Peyer's patch (tissue), 4 donors: ENCODE data around the gene ZSWIM3. TPM values are rescaled to one million over a fixed set of nuclear protein-coding genes. Genes with fewer than 3 reads are reported as not detected.

Experiments used
- DNase-seq, 3 donors: peaks; one replicate each; pipeline ENCODE4 v3.0.0-alpha.2; 2017 to 2019
- H3K27ac ChIP-seq, 4 donors: fragments of 200-600 bp; sonication (generic); one replicate each; pipeline ENCODE4 v1.5.1; 2016 to 2019
- H3K27me3 ChIP-seq, 2 donors: fragments of 200-600 bp; sonication (generic); one replicate each; pipeline ENCODE4 v1.5.1; 2019
- H3K36me3 ChIP-seq, 3 donors: fragments of 200-600 bp; sonication (generic); one replicate each; pipeline ENCODE4 v1.5.1; 2016 to 2019
- H3K4me1 ChIP-seq, 4 donors: fragments of 200-600 bp; sonication (generic); one replicate each; pipeline ENCODE4 v1.5.1; 2016 to 2019
- H3K4me3 ChIP-seq, 4 donors: fragments of 200-600 bp; sonication (generic); 1 replicate in 3 of 4; 2 replicates in 1 of 4; pipeline ENCODE4 v1.5.1; 2016 to 2019; ENCODE audit warnings: mild to moderate bottlenecking in 1 of 4
- H3K9me3 ChIP-seq, 4 donors: fragments of 200-600 bp; sonication (generic); one replicate each; pipeline ENCODE4 v1.5.1; 2016 to 2019; ENCODE audit warnings: mild to moderate bottlenecking in 1 of 4
- CTCF ChIP-seq, 6 experiments: fragments of 450-650 bp in 4 of 6; fragments of 200-600 bp in 2 of 6; sonication (generic) in 1 of 6; IDR thresholded peaks; one replicate each; pipeline ENCODE4 v1.5.1; 2017 to 2019; ENCODE audit warnings: antibody characterized with exemption in 6 of 6, mild to moderate bottlenecking in 3 of 6, moderate library complexity in 1 of 6
- POLR2A ChIP-seq, 2 donors: fragments of 450-650 bp; IDR thresholded peaks; one replicate each; pipeline ENCODE4 v1.5.1; 2017; ENCODE audit warnings: antibody characterized with exemption in 2 of 2, mild to moderate bottlenecking in 2 of 2, moderate library complexity in 2 of 2
- total RNA-seq, 4 donors: library from RNA; depleted of rRNA; stranded (reverse); fragments of >200 nt; gene quantifications; one replicate each; pipeline ENCODE4 v1.1.0, GENCODE V29; 2016

Gene ZSWIM3
- 1 to 10 TPM; 2.5 to 9.1 (median 4.6) TPM for total RNA-seq

- H3K9me3 ChIP-seq = no peaks in the 10 kb centered on the region
- H3K4me1 ChIP-seq = peaks cover 0 to 51% (median 12%) of the 10 kb centered on the region in 4 donors
- H3K27me3 ChIP-seq = no peaks in the 10 kb centered on the region
- peak within 1 kb of the TSS; percentile 82 to 97 (median 94) for H3K4me3 ChIP-seq
- peak; percentile 83 to 98 (median 96) for DNase-seq
- H3K27ac ChIP-seq = peak within 1 kb of the TSS; percentile 83 to 92 (median 89)
- peak; percentile 56 to 86 for TF ChIP-seq POLR2A (IDR thresholded peaks at IDR 0.05)
- TF ChIP-seq CTCF (IDR thresholded peaks at IDR 0.05) = no peak
- H3K36me3 ChIP-seq = peaks cover 0 to 18% (median 0%) of the 10 kb centered on the region in 3 donors
These were observed at the start of gene ZSWIM3, which contains the start of gene ACOT8 for GRCh38 chr20:45857114-45857881. TSS of gene ZSWIM3 (plus strand) at chr20:45857614. CDS start at chr20:45857826, 212 bp downstream. TSS of gene ACOT8 (minus strand) at chr20:45857392. CDS start at chr20:45857315, 77 bp downstream.

- Histone ChIP-seq H3K4me1 (peaks cover 3 to 17% (median 5%) of the 10 kb centered on the region in 4 donors), H3K27ac (no peak overlapping the region), H3K27me3 (no peaks in the 10 kb centered on the region), H3K36me3 (peaks cover 0 to 60% (median 0%) of the 10 kb centered on the region in 3 donors), H3K4me3 (no peak overlapping the region), H3K9me3 (no peaks in the 10 kb centered on the region)
- DNase-seq = no peak
- TF ChIP-seq CTCF (IDR thresholded peaks at IDR 0.05) = no peak
- TF ChIP-seq POLR2A (IDR thresholded peaks at IDR 0.05) = no peak
These were observed 47.0 kb upstream of the ZSWIM3 start for GRCh38 chr20:45810191-45810970.

- Histone ChIP-seq H3K9me3 (no peaks in the 10 kb centered on the region), H3K4me3 (peak within 1 kb of the TSS; percentile 46 to 71 (median 63)), H3K4me1 (peaks cover 3 to 17% (median 5%) of the 10 kb centered on the region in 4 donors), H3K27ac (peak within 1 kb of the TSS in 3 of 4 donors; percentile 31 to 63 (median 33)), H3K27me3 (no peaks in the 10 kb centered on the region), H3K36me3 (peaks cover 0 to 40% (median 0%) of the 10 kb centered on the region in 3 donors)
- TF ChIP-seq CTCF (IDR thresholded peaks at IDR 0.05) (no peak), POLR2A (IDR thresholded peaks at IDR 0.05) (no peak)
- DNase-seq = peak; percentile 92 to 98 (median 95)
These were observed 45.0 kb upstream of the ZSWIM3 start, which contains the start of gene UBE2C for GRCh38 chr20:45812157-45813005. TSS of gene UBE2C (plus strand) at chr20:45812644. CDS start at chr20:45812696, 52 bp downstream.

GRCh38 chr20:45813006-45813340, 44.4 kb upstream of the ZSWIM3 start:
- H3K27ac ChIP-seq = no peak overlapping the region

More at GRCh38 chr20:45813006-45813340, 44.4 kb upstream of the ZSWIM3 start:
- Histone ChIP-seq H3K36me3 (peaks cover 0 to 34% (median 0%) of the 10 kb centered on the region in 3 donors), H3K4me1 (peaks cover 3 to 17% (median 5%) of the 10 kb centered on the region in 4 donors), H3K27me3 (no peaks in the 10 kb centered on the region), H3K9me3 (no peaks in the 10 kb centered on the region), H3K4me3 (peak overlapping the region; percentile 46 to 71 (median 63))
- no peak for DNase-seq
- TF ChIP-seq CTCF (IDR thresholded peaks at IDR 0.05) (no peak), POLR2A (IDR thresholded peaks at IDR 0.05) (no peak)
